Measurements from ENCODE around the gene EFNA3. TPM values are rescaled to one million over a fixed set of nuclear protein-coding genes. Genes with fewer than 3 reads are reported as not detected.
A peak's percentile ranks its signal among the peaks of the same experiment; 100 is the strongest.

The EFNA3 gene
- polyA plus RNA-seq, 3 donors = 0.45 to 1.7 (median 0.92) TPM

- H3K27me3 ChIP-seq (ENCODE audit: control insufficient read depth in 2 of 2, insufficient read depth in 2 of 2, low read length in 2 of 2) = no peaks in the 10 kb centered on the region
- no peaks in the 10 kb centered on the region for H3K9me3 ChIP-seq (replicated peaks in 1 of 2; ENCODE audit: control insufficient read depth in 1 of 2, insufficient read depth in 1 of 2, low read length in 2 of 2)
- H3K4me1 ChIP-seq (ENCODE audit: control insufficient read depth in 1 of 2, insufficient read depth in 2 of 2, low read length in 2 of 2) = peaks cover 4 to 10% of the 10 kb centered on the region in 2 donors
- TF ChIP-seq CTCF (IDR thresholded peaks at IDR 0.05) = no peak
- 90% methylated on average over 5 of the region's 6 CpGs for whole genome bisulfite sequencing (ENCODE audit: insufficient coverage)
- H3K27ac Mint-ChIP-seq = peak overlapping the region in 3 of 7 donors; percentile 33 to 81 (median 52)
- peaks cover 2 to 7% (median 4%) of the 10 kb centered on the region in 3 donors for H3K27me3 Mint-ChIP-seq (ENCODE audit: low read depth in 3 of 3)
- intact Hi-C loops (cut with micrococcal nuclease) = no loop called here
- no peak overlapping the region for H3K27ac ChIP-seq (ENCODE audit: low read depth in 1 of 2, low read length in 2 of 2)
- H3K4me1 Mint-ChIP-seq = peaks cover 11% of the 10 kb centered on the region
- H3K9ac ChIP-seq (ENCODE audit: insufficient read depth, low read length, poor library complexity, severe bottlenecking) = no peak overlapping the region
- H3K36me3 ChIP-seq (replicated peaks in 1 of 2; ENCODE audit: control insufficient read depth in 1 of 2, insufficient read depth in 2 of 2, low read length in 2 of 2) = no peaks in the 10 kb centered on the region
- H2AFZ ChIP-seq (ENCODE audit: insufficient read depth, low read depth, low read length, poor library complexity, severe bottlenecking) = peak overlapping the region; percentile 19
- no peak for DNase-seq
- no peaks in the 10 kb centered on the region for H3K79me2 ChIP-seq (ENCODE audit: insufficient read depth, low read length)
- H3K9me3 Mint-ChIP-seq = peaks cover 0 to 1% (median 0%) of the 10 kb centered on the region in 7 donors
- peak overlapping the region in 1 of 2 donors; percentile 57 for H3K4me3 Mint-ChIP-seq
- no peak overlapping the region for H3K4me2 ChIP-seq (replicated peaks; ENCODE audit: extremely low read depth, low read length, poor library complexity, severe bottlenecking)
- no peaks in the 10 kb centered on the region for H4K20me1 ChIP-seq (ENCODE audit: insufficient read depth, low read length)
- H3K4me3 ChIP-seq (replicated peaks in 1 of 3; ENCODE audit: low read depth in 2 of 3, low read length in 3 of 3) = no peak overlapping the region
- H3K36me3 Mint-ChIP-seq = peaks cover 0 to 3% of the 10 kb centered on the region in 2 donors
Observed at GRCh38 chr1:155044365-155044764, 34.3 kb upstream of the EFNA3 start.

- peak overlapping the region; percentile 5 for H3K4me2 ChIP-seq (replicated peaks; ENCODE audit: extremely low read depth, low read length, poor library complexity, severe bottlenecking)
- peak overlapping the region; percentile 19 for H2AFZ ChIP-seq (ENCODE audit: insufficient read depth, low read depth, low read length, poor library complexity, severe bottlenecking)
Observed at GRCh38 chr1:155044812-155045657, 33.6 kb upstream of the EFNA3 start.

More at GRCh38 chr1:155044812-155045657, 33.6 kb upstream of the EFNA3 start:
- intact Hi-C loops (cut with micrococcal nuclease) = loop anchor here in 1 of 2 donors (5.0 kb wide), 1 partner anchor 73 kb away; the partner anchor contains the start of genes CKS1B and SHC1
- peak; percentile 75 for TF ChIP-seq CTCF (IDR thresholded peaks at IDR 0.05)
- Histone ChIP-seq H3K27me3 (ENCODE audit: control insufficient read depth in 2 of 2, insufficient read depth in 2 of 2, low read length in 2 of 2) (no peaks in the 10 kb centered on the region), H3K4me3 (replicated peaks in 1 of 3; ENCODE audit: low read depth in 2 of 3, low read length in 3 of 3) (no peak overlapping the region), H3K79me2 (ENCODE audit: insufficient read depth, low read length) (no peaks in the 10 kb centered on the region), H3K27ac (ENCODE audit: low read depth in 1 of 2, low read length in 2 of 2) (no peak overlapping the region), H3K9ac (ENCODE audit: insufficient read depth, low read length, poor library complexity, severe bottlenecking) (no peak overlapping the region), H3K36me3 (replicated peaks in 1 of 2; ENCODE audit: control insufficient read depth in 1 of 2, insufficient read depth in 2 of 2, low read length in 2 of 2) (no peaks in the 10 kb centered on the region), H3K4me1 (ENCODE audit: control insufficient read depth in 1 of 2, insufficient read depth in 2 of 2, low read length in 2 of 2) (peaks cover 7 to 16% of the 10 kb centered on the region in 2 donors), H3K9me3 (replicated peaks in 1 of 2; ENCODE audit: control insufficient read depth in 1 of 2, insufficient read depth in 1 of 2, low read length in 2 of 2) (no peaks in the 10 kb centered on the region), H4K20me1 (ENCODE audit: insufficient read depth, low read length) (no peaks in the 10 kb centered on the region)
- peak; percentile 70 to 79 (median 77) for DNase-seq
- Mint-ChIP-seq H3K4me1 (peaks cover 16% of the 10 kb centered on the region), H3K27ac (peak overlapping the region in 4 of 7 donors; percentile 19 to 81 (median 50)), H3K4me3 (peak overlapping the region in 1 of 2 donors; percentile 57), H3K9me3 (peaks cover 0 to 1% (median 0%) of the 10 kb centered on the region in 7 donors), H3K27me3 (ENCODE audit: low read depth in 3 of 3) (peaks cover 2 to 7% (median 4%) of the 10 kb centered on the region in 3 donors), H3K36me3 (peaks cover 0 to 3% of the 10 kb centered on the region in 2 donors)
- WGBS (ENCODE audit: insufficient coverage) = 54% methylated on average over 6 of the region's 7 CpGs

Measured in CD14-positive monocyte (primary cell).